Ovary (tissue), 9 donors: ENCODE measurements around the gene EXOSC9. TPM values are rescaled to one million over a fixed set of nuclear protein-coding genes. Genes with fewer than 3 reads are reported as not detected.

Experiments
- DNase-seq, 5 donors: peaks; one replicate each; pipeline ENCODE4 v3.0.0-alpha.2; 2019 to 2020
- H3K27ac ChIP-seq, 2 donors: fragments of 200-600 bp; one replicate each; pipeline versions ENCODE4 v1.5.1 to v1.8.0; 2019 to 2022
- H3K27me3 ChIP-seq: fragments of 200-600 bp; one replicate; pipeline ENCODE4 v1.8.0; 2022
- H3K36me3 ChIP-seq: fragments of 200-600 bp; sonication (generic); one replicate; pipeline ENCODE4 v1.5.1; 2019
- H3K4me1 ChIP-seq: one replicate; pipeline ENCODE4 v1.8.1; 2013; ENCODE audit warnings: mild to moderate bottlenecking, moderate library complexity; ENCODE audit not compliant: insufficient read depth
- H3K4me3 ChIP-seq: fragments of 200-600 bp; sonication (generic); one replicate; pipeline ENCODE4 v1.5.1; 2017
- H3K9me3 ChIP-seq, 2 donors: fragments of 200-600 bp in 1 of 2; sonication (generic) in 1 of 2; one replicate each; pipeline versions ENCODE4 v1.5.1 to v1.8.1; 2013 to 2019; ENCODE audit warnings: mild to moderate bottlenecking in 1 of 2, moderate library complexity in 1 of 2
- EP300 ChIP-seq: sonication (generic); formaldehyde crosslinking; IDR thresholded peaks from one replicate; pipeline ENCODE4 v1.6.1; 2017; ENCODE audit warnings: antibody characterized with exemption
- POLR2A ChIP-seq: fragments of 450-650 bp; IDR thresholded peaks from one replicate; pipeline ENCODE4 v1.6.1; 2017; ENCODE audit warnings: antibody characterized with exemption, mild to moderate bottlenecking, moderate library complexity
- WGBS, 3 donors: extraction: QIAGEN DNeasy Blood & Tissue Kit in 1 of 3; methylation state at CpG; one replicate each; pipeline versions ENCODE4 v1.1.5 to v1.1.7; 2013 to 2017; 5-methylcytosine and 5-hydroxymethylcytosine counted together
- intact Hi-C, 4 donors: fragments of 100-400 bp; cut with DNase I; formaldehyde crosslinking; loops; one replicate each; pipeline versions ENCODE4 v1.11.0 to v1.15.1; 2022 to 2023
- polyA plus RNA-seq, 2 donors: library from polyadenylated mRNA; stranded (reverse); fragments of 200-250 nt in 1 of 2; fragments of 350-450 nt in 1 of 2; fragmentation: Illumina TruSeq in 1 of 2; extraction: RNeasy Lipid Tissue Mini Kit (QIAGEN cat#74804) in 1 of 2; gene quantifications; one replicate each; pipeline ENCODE4 v1.2.3, GENCODE V29; 2013 to 2014
- total RNA-seq, 7 donors: library from RNA; depleted of rRNA in 2 of 7; stranded (reverse); fragments of >200 nt in 2 of 7; fragmentation: NEBNext Ultra II Directional in 3 of 7; extraction: Animal tissue kit (Norgen Biotek cat#: 25700) in 3 of 7; gene quantifications; one replicate each; pipeline versions ENCODE4 v1.1.0 to v1.2.4, GENCODE V29; 2016 to 2023
- TF ChIP-seq, protein P1 (sequence below), 3 donors: fragments of 450-650 bp in 2 of 3; fragments of 200-600 bp in 1 of 3; IDR thresholded peaks; one replicate each; pipeline versions ENCODE4 v1.5.1 to v1.8.0; 2016 to 2022; ENCODE audit warnings: antibody characterized with exemption in 3 of 3, mild to moderate bottlenecking in 1 of 3
- donor health status: DM: no; HTN: no; CAD: no; lungs with moderate emphysema.
- donor health status: DM: no; HTN: no; CAD: no.
- donor health status: Bipolar disorder and iron deficiency.
- donor health status: DM: yes; HTN: yes; CAD: no.
- donor health status: DM: no; HTN: no; CAD: no.
- donor health status: DM: yes; HTN: yes; CAD: no.

Gene EXOSC9
- total and polyA plus RNA-seq, 9 donors: 13.2 to 21.8 (median 17.9) TPM

DNA sequence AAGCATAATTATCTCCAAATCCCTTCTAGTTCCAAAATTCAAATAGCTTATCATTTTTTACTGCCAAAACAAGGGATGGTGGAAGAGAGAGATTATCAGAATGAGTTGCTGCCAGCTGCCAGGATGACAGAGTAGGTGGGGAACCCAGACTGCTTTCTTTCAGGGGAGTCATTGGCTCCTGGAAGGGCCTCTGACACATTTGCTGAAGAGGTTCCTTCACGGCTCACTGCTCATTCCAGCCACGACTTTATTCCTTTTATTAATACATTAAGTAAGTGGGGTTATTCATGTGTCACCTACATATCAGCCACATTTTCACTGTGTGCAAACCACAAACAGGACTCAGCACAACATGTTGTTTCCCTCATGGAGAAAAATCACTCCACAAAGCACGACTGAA lies 23.5 kb upstream of the EXOSC9 start:
- no peak overlapping the region for H3K27ac ChIP-seq
- H3K36me3 ChIP-seq: no peaks in the 10 kb centered on the region
- intact Hi-C loops: no loop called here
- WGBS, 3 donors: 42 to 46% (median 43%) methylated on average over 3 of the region's 3 CpGs
- TF ChIP-seq EP300: no peak
- H3K27me3 ChIP-seq: no peaks in the 10 kb centered on the region
- H3K4me1 ChIP-seq: no peaks in the 10 kb centered on the region
- no peak for DNase-seq
- no peaks in the 10 kb centered on the region for H3K9me3 ChIP-seq
- H3K4me3 ChIP-seq: no peak overlapping the region

DNA sequence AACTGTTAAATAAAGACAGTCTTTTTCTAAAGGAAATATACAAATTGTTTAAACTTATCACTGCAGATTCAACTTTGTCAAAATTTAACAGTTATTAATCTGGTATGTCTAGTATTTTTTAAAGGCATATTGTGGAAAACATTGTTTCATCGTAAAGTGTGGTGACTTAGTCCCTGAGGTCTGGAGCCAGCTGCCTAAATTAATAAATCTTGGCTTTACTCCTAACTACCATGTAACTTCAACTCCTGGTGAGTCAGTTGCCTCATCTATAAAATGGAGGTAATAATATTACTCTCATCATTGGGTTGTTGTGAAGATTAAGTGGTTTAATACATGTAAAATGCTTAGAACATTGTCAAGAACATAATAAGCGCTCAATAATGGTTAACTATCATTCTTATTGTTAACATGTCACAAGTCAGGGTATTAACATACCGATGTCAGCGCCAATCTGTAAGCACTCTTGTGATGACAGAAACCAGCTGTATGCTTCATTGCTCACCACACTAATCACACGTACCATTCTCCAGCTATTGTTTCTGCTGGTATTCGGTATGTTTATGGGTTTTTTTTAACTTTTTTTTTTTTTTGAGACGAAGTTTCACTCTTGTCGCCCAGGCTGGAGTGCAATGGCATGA lies 22.0 kb upstream of the EXOSC9 start:
- no peaks in the 10 kb centered on the region for H3K36me3 ChIP-seq
- H3K4me3 ChIP-seq: no peak overlapping the region
- H3K27me3 ChIP-seq: no peaks in the 10 kb centered on the region
- 83 to 87% (median 84%) methylated on average over 8 of the region's 8 CpGs for WGBS, 3 donors
- H3K4me1 ChIP-seq: no peaks in the 10 kb centered on the region
- H3K9me3 ChIP-seq: no peaks in the 10 kb centered on the region
- intact Hi-C loops: no loop called here
- H3K27ac ChIP-seq: no peak overlapping the region
- no peak for TF ChIP-seq POLR2A
- TF ChIP-seq, protein P1, sequence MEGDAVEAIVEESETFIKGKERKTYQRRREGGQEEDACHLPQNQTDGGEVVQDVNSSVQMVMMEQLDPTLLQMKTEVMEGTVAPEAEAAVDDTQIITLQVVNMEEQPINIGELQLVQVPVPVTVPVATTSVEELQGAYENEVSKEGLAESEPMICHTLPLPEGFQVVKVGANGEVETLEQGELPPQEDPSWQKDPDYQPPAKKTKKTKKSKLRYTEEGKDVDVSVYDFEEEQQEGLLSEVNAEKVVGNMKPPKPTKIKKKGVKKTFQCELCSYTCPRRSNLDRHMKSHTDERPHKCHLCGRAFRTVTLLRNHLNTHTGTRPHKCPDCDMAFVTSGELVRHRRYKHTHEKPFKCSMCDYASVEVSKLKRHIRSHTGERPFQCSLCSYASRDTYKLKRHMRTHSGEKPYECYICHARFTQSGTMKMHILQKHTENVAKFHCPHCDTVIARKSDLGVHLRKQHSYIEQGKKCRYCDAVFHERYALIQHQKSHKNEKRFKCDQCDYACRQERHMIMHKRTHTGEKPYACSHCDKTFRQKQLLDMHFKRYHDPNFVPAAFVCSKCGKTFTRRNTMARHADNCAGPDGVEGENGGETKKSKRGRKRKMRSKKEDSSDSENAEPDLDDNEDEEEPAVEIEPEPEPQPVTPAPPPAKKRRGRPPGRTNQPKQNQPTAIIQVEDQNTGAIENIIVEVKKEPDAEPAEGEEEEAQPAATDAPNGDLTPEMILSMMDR (IDR thresholded peaks at IDR 0.05): no peak
- TF ChIP-seq EP300: no peak
- DNase-seq: no peak

- TF ChIP-seq POLR2A (no peak), EP300 (no peak)
- TF ChIP-seq, protein P1 (IDR thresholded peaks at IDR 0.05): no peak
- no peaks in the 10 kb centered on the region for H3K27me3 ChIP-seq
- H3K9me3 ChIP-seq: no peaks in the 10 kb centered on the region
- intact Hi-C loops: no loop called here
- DNase-seq: no peak
- H3K4me1 ChIP-seq: no peaks in the 10 kb centered on the region
- H3K4me3 ChIP-seq: no peak overlapping the region
- no peak overlapping the region for H3K27ac ChIP-seq
- WGBS, 3 donors: 85 to 92% (median 89%) methylated on average over 1 of the region's 1 CpG
- H3K36me3 ChIP-seq: no peaks in the 10 kb centered on the region
Observed at GRCh38 chr4:121783210-121783609, 17.9 kb upstream of the EXOSC9 start.

DNA sequence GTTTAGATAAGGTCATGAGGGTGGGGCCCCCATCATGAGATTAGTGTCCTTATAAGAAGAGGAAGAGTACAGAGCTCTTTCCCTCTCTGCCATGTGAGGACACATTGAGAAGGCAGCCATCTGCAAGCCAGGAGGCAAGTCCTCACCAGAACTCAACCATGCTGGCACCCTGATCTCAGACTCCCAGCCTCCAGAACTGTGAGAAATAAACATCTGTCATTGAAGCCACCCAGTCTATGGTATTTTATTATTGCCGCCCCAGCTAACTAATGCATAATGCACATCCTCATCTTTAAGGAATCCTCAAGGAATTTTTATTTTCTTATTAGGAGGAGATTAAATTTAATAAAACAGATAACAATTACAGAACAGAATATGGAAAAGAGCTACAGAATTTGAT lies 16.7 kb upstream of the EXOSC9 start:
- Histone ChIP-seq H3K9me3 (no peaks in the 10 kb centered on the region), H3K27me3 (no peaks in the 10 kb centered on the region), H3K36me3 (no peaks in the 10 kb centered on the region), H3K4me1 (no peaks in the 10 kb centered on the region), H3K27ac (no peak overlapping the region), H3K4me3 (no peak overlapping the region)
- DNase-seq: no peak
- TF ChIP-seq POLR2A: no peak
- TF ChIP-seq EP300: no peak
- TF ChIP-seq, protein P1 (IDR thresholded peaks at IDR 0.05): no peak
- WGBS, 3 donors: 42 to 95% (median 47%) methylated on average over 1 of the region's 1 CpG
- intact Hi-C loops: no loop called here

GRCh38 chr4:121784975-121785374 lies 16.1 kb upstream of the EXOSC9 start:
- H3K27ac ChIP-seq: no peak overlapping the region
- DNase-seq: no peak
- WGBS, 3 donors: 0 to 18% (median 3%) methylated on average over 2 of the region's 2 CpGs

More at GRCh38 chr4:121784975-121785374, 16.1 kb upstream of the EXOSC9 start:
- TF ChIP-seq EP300: no peak
- no peak for TF ChIP-seq POLR2A
- TF ChIP-seq, protein P1 (IDR thresholded peaks at IDR 0.05): no peak
- no peak overlapping the region for H3K4me3 ChIP-seq
- H3K36me3 ChIP-seq: no peaks in the 10 kb centered on the region
- no peaks in the 10 kb centered on the region for H3K27me3 ChIP-seq
- intact Hi-C loops: no loop called here
- no peaks in the 10 kb centered on the region for H3K9me3 ChIP-seq
- no peaks in the 10 kb centered on the region for H3K4me1 ChIP-seq
